HG03378 (cell line): ENCODE measurements around the gene COMT.

Source experiments
- ATAC-seq: cut with Tn5 transposase; IDR thresholded peaks from one replicate; pipeline ENCODE4 v1.9.1; 2021; ENCODE audit warnings: mild to moderate bottlenecking, moderate library complexity; ENCODE audit not compliant: unreplicated experiment

The COMT gene

DNA sequence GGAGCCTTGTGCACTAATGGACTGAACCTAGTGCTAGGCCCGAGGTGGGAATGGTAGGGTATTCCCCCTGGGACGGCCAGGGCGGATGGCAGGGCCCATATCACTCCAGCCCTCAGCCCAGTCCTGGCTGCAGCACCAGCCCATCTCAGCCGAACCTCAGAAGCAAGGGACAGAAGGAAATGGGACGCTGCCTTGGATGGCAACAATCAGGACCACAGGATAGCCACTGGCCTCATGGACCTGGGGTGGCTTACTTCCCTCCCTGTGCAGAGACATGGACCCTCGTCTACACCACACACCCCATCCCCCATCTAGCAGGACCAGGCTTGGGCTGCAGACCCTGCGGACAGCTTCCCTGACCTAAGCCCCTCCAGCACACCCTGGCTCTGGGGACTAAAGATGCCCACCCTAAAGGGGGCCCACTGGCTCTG lies 50.9 kb downstream of the COMT start:
- no peak for ATAC-seq

DNA sequence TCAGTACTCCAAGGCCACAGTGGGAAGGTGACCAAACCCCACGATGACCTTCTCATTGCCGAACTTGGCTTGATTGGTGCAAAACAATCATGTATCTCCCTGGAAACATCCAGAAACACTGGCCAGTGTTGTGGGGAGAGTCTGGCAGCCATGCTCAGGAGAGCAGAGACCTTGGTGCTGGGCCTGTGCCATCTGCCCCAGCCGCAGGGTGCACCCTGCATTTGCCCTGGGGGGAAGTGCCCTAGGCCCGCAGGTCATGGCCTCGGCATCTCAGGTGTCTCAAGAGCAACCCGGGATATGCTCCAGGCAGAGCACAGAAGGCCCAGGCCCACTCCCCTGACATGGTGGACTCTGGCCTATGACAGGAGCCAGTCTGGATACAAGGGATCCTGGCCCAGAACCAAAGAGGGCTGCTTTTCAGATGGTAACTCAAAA lies 51.4 kb downstream of the COMT start:
- no peak for ATAC-seq

DNA sequence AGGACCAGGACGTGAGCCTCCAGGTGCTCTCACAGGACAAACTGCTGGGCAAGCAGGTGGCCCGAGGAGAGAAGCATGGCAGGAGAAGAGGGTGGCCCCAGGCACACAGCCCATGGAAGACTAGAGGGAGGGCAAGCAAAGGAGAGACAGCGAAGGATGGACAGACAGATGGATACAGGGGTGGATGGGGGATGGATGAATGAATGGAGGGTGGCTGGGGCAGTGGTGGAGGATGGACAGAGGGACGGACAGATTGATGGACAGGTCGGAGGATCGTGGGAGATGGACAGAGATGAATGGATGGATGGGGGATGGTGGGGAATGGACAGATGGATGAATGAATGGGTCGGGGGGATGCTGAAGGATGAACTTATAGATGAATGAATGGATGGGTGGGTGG lies 52.4 kb downstream of the COMT start:
- no peak for ATAC-seq

DNA sequence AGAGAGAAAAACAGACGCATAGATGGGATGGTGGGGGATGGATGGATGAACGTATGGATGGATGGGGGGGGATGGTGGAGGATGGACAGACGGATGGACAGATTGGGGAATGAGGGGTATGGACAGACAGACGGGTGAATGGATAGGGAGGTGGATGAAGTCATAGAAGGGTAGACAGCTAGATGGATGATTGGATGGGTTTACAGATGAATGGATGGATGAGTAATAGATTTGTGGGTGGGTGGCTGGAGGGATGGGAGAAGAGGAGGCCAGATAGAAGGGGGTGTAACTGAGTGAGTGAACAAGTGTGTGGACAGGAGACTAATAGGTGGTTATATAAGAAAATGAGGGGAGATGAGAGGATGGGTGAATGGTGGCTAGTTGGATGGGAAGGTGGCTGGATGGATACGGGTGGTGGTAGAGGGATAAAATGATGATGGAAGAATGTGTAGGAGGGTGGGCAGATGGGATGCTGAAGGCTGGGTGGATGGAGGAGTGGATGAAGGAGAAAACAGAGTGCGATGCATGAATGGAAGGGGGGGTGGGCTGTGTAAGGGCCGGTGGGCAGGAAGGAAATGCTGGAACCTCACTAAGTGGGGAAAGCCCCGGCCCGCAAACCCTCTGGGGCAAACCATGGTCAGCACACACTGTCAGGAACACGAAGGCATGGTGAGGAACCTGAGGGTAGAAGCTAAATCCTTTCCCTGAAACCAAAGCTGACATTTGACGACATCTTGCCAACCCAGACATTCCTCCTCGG lies 53.5 kb downstream of the COMT start:
- ATAC-seq: no peak

DNA sequence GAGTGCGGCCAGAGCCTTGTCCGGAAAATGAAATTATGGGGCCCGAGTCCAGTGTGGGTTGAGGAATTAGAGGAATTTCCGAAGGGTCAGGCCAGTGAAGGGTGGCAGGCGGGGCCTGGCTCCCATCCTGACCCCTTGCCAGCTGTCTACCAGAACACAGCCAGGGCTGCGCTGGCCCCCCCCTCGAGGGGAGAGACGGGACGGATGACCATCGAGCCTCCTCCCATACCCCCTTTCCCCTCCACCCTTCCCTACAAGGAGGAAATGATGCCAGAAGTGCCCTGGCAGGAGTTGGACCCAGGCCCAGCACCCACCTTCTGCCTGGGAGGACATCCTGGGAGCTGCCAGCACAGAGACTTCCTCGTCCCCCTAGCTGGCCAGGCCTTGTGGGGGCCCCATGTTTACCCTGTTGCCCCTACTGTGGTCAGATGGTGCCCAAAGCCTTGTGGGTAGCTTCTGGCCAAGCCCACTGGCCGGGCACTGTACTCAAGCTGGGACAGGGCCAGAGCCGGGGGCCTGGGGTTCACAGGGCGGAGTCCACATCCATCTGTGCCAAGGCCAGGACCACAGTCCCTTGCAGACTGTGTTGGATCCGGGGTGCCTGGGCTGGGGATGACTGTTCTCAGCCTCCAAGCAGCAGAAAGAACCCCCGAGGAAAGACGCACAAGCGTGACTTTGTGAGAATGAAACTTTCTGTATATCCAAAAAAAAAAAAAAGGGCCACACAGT lies 54.2 kb downstream of the COMT start:
- ATAC-seq: no peak

DNA sequence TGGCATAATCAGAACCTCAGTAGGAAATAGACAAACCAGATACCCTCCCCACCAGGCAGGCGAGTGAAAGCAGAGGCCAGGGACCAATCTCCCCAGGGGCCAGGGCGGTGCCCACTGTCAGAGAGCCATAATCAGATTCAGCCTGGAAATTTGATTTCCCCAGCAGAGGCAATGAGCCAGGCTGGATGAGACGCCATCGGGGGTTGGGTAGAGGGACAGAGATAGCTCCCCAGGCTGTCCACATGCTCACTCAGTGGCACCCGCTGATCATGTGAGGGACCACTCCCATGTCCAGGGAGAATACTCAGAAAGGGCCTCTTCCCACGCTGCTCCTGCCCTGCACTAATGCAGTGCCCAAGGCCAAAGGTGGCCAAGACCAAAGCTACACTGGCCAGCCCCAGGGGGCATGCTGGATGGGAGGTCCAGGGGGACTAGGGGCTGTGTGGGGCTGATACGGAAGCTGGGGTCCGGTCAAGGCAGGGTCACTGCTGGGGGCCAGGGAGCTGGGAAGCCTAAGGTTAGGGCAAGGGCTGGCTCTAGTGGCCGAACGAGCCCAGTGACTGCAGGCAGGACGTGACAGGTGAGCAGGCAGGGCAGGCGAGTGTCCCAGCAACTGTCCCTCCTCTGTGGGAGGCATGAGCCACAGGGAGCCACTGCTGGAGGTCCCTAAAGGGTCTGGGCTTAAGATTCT lies 55.3 kb downstream of the COMT start:
- no peak for ATAC-seq

DNA sequence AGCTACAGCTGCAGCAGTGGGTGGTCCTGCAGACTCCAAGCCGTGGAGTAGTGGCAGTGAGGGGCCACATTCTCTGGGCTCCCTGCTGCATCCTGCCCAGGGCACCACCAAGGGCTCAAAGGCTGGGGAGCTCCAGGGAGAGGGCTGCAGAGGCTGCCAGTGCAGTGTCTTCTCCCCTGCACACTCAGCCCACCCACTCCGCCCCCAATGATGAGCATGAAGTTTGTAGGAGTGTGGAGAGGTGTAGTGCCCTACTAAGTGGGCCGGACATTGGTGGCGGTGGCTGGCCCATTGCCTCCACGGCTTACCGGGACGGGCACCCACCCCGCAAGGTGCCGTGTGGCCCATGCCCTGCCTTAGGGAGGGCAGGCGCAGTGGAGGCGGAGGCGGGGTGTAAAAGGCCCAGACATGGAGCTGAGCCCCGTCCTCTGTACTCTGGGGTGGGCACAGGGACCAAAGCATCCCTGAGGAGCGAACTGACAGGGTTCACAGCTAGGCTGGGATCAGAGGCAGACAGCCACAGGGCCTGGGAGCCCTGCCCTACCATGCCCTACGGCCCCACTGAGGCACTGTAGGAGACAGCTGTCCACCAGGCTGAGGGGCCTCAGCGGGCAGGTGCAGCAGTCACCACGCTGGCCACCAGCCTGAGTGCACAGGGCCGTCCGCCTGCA lies 56.1 kb downstream of the COMT start:
- ATAC-seq: no peak

DNA sequence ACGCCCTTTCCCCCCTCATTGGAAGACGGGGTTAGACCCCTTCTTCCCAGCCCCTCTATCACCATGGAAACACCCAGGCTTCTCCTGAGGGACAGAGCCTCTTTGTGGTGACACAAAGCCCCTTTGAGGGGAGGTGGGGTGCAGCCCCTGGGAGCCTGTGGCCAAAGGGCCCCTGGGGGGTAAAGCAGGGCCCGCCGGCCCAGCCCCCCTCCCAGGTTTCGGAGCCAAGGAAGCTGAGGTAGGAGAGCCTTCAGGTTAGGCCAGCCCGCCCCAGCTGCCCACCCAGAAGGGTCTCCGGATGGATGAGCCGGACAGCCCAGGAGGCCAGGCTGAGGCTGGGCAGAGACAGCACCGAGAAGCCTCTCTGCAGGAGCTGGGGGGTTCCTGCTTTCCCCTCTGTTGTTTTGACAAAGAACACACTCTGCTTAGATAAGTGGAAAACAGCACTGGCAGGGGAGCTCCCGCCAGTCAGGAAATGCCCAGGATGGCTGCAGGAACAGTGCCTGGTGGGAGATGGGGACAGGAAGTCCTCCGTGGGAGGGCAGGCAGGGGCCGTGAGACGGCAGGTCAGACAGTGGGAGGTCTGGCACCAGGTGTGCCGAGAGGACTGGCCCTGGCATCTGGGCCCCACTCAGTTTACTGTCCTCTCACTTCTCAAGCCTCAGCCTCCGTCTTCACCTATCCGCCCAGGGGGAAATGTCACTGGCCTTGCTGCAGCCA lies 56.8 kb downstream of the COMT start:
- ATAC-seq: no peak

DNA sequence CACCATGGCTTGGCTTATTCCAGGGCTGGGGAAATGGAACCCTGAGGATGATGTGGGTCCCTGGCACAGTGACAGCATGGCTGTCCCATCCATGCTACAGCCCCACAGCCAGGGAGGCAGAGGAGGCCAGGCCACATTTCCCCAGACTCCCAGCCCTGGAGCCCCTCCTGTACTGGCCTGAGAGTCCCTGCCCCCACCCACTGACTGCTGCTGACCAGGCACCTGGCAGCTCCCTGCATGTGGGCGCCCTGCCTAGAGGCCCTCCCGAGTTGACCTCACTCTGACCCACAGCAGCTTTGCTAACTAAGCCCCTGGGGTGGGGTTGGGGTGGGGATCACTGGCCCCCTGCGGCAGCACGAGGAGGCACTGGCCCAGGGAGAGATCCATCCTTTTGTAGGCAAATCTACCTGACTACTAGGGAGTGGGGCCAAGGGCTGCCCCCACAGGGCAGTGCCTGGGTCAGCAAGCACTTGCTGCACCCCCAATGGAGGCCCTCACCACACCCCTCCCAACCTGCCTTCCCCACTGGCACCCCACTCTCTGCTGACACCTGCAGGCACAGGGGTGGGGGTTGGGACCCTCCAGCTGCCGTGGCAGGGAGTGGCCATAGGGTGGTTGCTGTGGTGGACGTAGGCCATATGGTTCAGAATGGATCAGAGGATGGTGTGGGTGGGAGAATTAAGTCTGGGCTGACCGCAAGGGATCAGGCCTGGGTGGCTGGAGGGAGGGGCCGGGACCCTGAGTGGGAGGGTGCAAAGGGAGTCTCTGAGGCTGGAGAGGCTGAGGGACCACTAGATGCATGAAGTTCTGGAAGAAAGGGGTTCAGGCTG lies 57.6 kb downstream of the COMT start:
- ATAC-seq: no peak

DNA sequence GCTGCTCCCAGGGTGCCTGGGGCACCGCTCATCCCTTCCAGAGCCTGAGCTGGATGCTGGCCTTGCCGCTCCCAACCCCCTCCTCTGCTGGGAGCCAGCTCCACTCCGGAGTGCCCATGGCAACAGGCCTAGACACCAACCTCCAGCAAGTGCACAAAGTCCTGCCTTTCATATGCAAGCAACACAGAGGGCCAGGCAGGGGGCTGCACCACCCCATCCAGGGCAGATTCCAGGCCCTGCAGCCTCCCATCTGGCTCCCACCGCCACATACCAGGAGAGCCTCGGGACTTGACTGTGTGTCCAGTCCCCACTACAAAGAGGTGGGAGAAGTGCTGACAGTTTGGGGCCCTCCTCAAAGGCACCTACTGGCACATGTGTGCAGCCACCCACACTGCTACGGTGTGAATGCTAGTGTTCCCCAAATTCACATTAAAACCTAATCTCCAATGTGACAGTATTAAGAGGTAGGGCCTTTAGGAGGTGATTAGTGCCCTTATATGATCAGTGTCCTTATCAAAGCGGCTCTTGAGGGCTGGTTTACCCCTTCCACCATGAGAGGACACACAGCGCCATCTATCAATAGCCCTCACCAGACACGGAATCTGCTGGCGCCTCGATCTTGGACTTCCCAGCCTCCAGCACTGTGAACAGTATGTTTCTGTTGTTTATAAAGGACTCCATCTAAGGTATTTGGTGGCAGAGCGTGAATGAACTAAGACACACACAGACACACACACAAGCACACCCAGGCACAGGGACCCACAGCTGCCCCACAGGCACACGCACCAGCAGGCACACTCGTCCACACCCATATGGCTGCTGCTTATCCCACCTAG lies 58.9 kb downstream of the COMT start:
- no peak for ATAC-seq

DNA sequence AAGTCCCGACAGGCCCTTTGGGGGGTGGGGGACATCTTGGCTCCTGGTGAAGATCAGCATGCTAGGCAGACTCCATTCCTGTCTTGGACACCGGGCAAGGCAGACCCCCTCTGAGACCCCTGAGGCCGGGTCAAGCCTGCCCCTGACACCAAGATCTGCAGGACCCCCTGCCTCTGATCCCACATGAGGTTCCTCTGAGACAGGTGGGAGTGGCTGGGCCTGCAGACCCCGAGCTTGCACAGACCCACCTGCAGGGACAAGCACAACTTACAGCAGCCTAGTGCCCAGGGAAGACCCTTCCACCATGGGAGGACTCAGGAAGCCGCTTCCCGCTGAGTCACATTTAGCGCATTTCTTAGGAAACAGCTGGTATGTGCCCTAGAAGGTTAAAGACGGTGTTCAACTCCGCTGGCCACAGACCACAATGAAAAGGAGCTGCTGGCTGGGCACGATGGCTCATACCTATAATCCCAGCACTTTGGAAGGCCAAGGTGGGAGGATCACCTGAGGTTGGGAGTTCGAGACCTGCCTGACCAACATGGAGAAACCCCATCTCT lies 59.6 kb downstream of the COMT start:
- no peak for ATAC-seq

DNA sequence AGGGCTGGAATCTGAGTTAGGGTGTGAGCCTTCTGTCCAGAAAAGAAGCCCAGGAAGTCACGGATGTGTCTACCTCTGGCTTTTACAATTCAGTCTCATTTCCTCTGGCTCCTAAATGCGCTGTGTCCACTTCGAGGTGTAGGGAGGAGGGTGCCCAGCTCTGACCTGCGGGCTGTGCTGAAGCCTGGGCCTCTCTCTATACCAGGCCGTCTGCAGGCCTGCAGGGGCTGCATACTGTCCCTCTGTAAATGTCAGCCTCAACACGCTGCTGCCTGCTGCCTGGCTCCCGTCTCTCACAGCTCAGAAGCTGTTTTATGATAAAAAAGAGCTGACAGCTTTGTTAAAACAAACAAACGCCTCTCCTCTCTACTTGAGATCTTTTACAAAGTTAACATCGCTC lies 60.6 kb downstream of the COMT start:
- ATAC-seq: no peak

DNA sequence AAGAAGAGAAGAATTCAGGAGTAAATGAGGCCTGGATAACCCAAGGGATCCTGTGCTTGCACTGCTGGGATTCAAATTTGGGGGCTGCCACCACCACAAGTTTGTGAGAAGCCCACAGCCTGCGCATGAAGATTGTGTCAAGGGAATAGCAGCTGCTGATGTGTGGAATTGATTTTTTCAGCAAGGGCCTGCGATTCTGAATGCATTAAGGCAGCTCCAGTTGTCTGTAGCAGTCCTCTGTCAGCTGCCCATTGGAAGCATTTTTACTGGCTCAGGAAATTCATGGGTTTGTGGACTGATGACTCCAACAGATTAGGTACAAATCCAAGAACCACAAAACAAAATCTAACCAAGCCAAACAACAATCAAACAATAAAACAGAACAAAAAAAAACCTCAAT lies 61.1 kb downstream of the COMT start:
- ATAC-seq: no peak

DNA sequence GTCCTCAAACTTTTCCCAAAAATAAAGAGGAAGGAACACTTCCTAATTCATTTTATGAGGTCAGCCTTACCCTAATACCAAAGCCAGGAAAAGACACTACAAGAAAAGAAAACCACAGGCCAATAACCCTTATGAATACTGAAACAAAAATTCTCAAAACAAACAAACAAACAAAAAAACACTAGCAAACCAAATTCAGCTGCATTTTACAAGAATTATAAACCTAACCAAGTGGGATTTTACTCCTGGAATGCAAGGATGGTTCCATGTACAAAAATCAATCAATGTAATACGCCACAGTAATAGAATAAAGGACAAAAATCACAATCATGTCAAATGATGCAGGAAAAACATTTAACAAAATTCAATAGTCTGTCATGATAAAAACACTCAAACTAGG lies 61.7 kb downstream of the COMT start:
- no peak for ATAC-seq

DNA sequence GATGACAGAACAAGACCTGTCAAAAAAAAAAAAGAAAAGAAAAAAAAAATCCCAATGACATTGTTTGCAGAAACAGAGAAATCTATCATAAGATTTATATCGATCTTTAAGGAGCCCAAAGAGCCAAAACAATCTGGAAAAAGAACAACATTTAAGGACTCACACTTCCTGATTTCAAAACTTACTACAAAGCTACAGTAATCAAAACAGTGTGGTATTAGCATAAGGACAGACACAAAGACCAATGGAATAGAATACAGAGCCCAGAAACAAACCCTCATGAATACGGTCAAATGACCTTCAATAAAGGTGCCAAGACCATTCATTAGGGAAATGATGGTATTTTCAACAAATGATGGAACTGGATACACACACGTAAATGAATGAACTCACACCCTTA lies 62.9 kb downstream of the COMT start:
- no peak for ATAC-seq

DNA sequence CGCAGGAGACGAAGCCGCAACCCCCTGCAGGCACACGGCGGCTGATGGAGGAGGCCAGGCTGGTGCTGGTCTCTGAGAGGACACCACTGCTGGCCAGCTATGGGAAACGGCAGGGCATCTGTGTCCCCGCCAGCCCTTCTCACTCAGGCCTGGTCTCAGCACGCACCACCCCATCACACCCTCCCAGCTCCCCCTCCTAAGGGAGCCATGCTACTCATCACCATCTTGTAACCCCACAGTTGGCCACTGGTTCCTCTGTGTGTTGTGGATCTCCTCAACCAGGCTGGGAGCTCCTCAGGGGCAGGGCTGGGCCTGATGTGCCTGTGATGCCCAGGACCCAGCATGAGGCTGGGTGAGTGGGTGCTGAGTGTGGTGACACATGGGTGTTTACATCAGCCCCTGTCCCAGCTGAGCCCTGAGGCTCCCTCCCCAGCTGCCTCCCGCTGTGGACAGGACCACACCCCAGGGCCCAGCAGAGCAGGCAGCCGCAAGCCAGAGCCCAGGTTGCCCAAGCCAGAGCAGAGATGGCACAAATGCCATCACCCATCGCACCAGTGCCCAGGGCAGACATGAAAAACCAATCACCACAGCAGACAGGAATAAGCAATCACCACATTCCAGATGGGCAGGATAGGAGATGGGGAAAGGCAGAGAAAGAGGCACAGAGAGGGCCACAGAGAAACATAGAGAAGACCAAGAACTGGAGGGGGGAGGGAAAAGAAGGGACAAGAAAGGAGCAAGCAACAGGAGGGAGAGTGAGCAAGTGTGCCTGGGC lies 66.8 kb downstream of the COMT start:
- ATAC-seq: no peak

DNA sequence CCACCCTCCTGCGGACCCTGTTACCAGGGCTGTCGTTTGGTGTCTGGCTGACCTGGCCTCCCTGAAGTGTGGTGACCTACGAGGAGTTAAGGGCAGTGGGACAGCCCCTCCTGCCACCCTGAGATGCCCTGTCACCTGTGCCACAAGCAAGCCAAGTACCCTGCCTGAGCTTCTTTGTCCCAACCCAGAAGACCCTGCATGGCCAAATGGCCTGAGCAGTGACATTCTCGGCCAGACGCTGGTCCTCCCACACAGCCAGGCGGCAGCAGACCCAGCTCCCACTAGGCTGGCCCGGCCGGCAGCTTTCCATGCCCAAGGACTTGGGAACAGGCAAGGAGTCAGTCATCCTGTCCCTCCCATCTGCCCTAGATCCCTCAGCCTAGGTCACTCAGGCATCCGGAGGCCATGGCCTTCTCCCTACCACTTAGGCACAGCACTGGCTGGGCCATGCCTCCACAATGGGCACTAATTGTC lies 67.5 kb downstream of the COMT start:
- no peak for ATAC-seq
